ENCODE measurements around the gene ESM1.

ESM1 gene

DNA sequence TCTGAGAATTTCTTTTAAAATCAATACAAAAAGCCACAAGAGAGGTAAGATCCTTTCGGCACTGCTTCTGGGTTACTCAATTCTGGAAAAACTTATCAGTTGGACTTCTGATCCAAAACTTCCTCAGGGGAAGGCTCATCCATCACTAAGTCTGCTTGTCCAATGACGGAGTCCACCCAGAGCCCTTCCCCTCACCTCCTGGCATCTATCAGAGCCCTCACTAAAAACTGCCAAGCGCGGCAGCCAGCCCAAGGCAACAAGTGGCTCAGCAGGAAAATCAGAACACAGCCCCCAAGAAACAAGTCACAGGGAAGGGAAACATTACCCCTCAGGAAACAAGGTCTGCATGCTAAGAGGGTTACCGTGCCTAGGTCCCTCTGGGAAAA, 869 bp upstream of the ESM1 start:
- DNase-seq (ENCODE audit: low read depth in 2 of 2) = no peak

DNA sequence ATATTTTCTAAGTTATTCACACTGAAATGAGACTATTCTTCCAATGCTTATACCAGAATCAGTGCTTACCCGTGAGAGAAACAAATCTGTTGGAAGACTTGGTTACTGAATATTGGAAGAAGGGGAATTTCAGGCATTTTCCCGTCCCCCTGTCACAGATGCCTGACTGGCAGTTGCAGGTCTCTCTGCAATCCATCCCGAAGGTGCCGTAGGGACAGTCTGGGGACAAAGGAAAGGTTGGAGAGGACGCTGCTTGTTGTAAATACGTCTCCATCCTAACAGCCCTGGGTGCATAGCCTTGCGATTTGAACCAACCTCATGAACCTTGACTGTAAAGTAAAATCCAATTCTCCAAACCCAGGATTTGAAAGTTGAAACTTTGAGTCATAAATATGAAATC, 3.5 kb downstream of the ESM1 start:
- no peak for DNase-seq (ENCODE audit: low read depth in 2 of 2)

DNA sequence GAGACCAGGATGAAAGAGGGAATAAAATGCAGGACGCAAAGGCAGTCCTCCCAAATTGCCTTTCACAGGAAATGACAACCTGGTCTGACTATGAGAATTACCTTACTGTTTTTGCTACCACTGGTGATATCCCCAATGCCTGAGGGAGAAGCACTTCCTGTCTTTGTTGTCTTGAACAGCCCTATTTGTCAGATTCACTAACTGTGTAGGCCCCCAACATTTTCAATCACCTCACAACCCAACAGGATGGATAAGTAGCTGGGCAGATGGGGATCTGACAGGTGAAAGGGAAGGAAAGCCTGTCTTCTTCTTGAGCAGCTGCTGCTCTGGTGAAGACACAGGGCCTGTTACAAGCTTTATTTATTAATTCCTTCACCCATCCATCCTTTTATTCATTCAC, 9.7 kb downstream of the ESM1 start:
- no peak for DNase-seq (ENCODE audit: low read depth in 2 of 2)

DNA sequence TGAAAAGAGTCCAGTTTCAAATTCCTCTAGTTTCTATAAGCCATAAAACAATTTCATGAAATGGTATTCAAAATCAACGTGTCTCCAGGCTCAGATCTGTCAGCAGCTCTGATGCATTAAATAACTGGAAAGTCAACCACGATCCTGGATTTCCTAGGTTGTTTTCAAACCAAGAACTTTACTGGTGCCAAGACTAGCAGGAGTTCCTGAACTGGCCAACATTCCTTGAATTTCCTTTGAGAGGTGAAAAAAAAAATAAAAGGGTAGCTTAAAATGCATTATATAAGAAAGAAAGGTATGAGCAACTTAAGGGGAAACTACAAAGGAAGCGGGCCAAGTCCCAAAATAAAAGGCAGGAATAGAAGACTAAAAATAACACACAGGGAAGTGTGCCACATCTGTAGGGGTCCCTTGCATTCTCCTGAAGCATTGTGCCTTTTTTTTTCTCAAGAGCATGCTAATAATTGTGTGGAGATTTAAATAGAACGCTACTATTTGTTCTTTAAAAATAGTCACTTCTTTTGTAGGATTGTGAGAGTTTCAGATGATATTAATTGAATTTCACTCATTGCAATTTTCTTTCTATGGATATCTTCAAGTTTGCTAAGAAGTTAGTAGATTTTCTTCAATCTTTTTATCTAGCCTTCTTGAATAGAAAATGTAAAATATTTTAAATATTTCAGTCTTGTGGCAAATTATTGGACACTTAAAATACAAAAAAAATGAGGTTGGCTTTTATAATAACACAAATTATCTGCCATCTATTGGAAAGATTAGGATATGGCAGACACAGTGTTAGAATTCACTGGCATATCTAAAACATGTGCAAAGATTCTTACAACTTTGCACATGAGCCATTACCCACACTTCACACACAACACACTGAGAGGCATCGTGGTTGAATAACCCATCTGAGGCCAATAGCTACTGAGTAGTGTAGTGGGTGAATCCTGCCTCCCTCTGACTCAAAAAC, 15.3 kb downstream of the ESM1 start:
- DNase-seq (ENCODE audit: low read depth in 2 of 2) = no peak

DNA sequence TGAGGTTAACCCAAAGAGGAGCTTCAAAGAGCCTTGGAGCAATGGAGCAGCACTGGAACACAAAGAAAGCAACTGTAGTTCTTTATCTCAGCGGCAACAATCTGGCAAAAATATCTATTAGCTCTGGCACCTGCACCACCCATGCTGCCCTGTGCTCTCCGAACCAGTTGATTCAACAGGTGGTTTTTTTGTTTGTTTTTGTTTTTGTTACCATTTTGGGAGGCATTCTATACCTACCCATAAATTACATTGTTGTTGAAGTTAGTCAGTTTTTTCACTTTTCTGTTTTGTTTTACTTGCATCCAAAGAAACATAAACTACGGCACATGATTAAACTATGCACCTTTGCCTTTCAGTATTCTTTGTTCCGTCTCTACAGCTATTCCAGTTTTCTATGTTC, 16.2 kb downstream of the ESM1 start:
- DNase-seq (ENCODE audit: low read depth in 2 of 2) = no peak

DNA sequence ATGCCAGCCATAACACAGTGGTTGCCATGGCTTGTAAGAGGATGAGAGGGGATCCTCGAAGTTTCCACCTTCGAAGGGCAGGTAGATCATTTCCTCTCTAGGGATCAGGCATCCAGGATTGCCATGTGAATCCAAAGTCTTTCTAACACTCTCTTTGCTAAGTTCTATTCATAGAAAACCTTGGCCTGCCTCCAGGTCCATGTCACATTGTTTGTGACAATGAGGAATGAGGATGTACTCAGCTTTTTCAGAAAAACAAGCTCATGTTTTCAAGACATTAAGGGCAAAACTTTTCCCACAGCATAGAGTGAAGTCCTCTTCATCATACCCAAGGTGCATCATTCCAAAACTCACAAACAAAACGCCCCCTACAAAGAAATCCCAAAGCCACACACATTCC, 19.6 kb downstream of the ESM1 start:
- DNase-seq (ENCODE audit: low read depth in 2 of 2) = no peak

DNA sequence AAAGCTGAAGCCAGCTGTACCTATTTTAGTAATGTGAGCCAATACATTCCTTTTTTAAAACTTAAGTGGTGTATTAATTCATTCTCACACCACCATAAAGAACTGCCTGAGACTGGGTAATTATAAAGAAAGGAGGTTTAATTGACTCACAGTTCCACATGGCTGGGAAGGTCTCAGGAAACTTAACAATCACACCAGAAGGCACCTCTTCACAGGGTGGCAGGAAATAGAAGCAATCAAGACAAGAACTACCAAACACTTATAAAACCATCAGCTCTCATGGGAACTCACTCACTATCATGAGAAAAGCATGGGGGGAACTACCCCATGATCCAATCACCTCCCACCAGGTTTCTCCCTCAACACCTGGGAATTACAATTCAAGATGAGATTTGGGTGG, 21.0 kb downstream of the ESM1 start:
- DNase-seq (ENCODE audit: low read depth in 2 of 2) = no peak

DNA sequence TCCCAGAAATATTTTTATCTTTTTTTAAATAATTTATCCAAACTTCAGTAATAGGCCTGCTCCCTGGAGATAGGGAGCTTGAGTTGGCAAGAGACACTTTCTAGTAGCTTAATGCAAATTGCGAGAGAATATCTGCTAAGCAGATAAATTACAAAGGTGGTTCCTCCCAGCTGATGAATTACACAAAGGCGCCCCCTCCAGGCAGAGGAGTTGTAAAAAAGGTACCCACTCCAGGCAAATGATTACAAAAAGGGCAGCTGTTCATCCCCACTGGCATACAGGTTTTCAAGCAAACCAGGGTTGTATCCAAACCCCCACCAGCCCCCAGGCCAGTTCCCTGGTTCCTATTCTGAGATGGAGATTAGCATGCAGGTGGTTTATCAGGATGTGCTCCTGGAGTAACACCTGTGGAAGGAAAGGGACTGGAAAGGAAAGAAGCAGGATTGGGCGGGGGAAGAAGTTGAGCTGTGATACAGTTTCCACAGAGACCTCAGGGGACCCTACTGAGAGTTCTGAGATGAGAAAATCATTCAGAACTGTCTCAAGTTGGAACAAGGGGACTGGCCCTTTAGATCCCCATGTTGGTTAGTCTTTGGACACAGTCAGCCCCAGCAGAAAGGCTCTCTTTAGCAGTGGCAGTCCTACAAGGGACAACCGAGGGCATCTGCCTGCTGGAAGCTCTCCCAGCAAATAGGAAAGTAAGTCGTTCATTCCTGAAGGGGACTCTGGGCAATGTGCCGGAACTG, 25.5 kb downstream of the ESM1 start:
- DNase-seq (ENCODE audit: low read depth in 2 of 2) = no peak

DNA sequence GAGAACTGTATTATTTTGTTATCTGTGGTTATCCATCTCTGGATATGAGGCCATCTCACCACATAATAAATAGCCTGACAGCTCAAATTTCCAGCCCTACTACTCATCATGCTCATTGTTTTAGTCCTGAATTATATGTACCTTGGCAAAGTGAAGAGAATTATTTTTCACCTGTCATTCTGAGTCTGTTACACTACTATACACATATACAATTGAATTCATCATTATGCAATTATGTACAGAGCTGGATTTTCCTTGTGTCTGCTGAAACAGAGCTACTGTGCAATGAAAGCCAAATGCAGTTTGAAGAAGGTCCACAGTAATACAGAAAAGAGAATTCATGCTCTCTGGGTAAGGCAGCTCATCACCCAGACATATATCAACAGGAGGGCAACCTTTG, 28.5 kb downstream of the ESM1 start:
- no peak for DNase-seq (ENCODE audit: low read depth in 2 of 2)

DNA sequence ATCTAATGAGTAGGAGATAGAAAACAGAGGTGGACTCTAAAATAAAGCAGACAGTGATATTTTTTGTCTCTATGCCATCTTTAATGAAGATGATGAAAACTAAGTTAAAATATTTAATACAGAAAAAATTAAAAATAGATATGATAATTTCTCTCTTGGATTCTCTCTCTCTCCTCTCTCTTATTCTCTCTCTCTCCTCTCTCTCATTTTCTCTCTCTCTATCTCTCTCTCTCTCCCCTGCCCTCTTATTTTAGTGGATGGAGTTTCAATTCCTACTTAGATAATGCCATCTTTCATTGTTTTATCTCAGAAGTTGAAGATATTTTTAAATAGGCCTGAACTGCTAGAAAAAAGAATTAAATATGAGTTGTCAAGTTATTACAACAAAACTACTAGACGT, 38.2 kb downstream of the ESM1 start:
- no peak for DNase-seq (ENCODE audit: low read depth in 2 of 2)

DNA sequence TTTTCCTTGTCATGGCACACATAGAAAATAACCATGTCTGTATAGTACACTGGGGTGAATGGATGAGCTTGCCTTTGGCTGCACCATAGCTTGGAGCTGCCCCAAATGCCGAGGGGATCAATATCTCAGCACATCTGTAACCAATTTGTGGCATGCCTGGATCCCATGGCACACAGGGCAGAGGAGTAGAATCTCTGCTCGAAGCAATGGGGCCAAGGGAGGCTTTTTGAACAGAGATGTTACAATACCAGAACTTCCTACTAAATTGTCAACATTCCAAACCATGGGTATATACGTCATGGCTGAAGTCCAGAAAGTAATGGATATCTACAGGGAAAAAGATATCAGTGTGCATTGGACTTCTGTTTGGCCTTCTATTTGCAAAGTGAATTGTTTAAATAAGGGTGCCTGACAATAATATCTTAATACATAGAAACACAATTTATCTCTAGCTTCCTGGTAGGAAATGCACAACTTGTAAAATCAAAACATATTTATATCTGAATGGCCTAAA, 39.0 kb downstream of the ESM1 start:
- DNase-seq (ENCODE audit: low read depth in 2 of 2) = no peak

DNA sequence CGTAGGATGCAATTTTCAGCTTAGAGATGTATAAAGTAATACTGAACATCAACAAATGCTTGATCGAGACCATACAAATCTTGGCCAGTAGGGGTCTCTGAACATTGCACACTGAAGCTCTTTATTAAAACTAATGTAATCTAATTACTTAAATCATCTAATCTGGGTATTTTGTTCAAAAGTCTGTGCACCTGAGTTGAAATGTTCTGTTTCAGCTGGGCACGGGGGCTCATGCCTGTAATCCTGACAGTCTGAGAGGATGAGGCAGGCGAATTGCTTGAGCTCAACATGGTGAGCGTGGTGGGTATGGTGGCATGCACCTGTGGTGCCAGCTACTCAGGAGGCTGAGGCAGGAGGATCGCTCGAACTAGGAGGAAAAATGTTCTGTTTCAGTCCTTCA, 41.0 kb downstream of the ESM1 start:
- DNase-seq (ENCODE audit: low read depth in 2 of 2) = peak in 1 of 2 experiments; percentile 1

DNA sequence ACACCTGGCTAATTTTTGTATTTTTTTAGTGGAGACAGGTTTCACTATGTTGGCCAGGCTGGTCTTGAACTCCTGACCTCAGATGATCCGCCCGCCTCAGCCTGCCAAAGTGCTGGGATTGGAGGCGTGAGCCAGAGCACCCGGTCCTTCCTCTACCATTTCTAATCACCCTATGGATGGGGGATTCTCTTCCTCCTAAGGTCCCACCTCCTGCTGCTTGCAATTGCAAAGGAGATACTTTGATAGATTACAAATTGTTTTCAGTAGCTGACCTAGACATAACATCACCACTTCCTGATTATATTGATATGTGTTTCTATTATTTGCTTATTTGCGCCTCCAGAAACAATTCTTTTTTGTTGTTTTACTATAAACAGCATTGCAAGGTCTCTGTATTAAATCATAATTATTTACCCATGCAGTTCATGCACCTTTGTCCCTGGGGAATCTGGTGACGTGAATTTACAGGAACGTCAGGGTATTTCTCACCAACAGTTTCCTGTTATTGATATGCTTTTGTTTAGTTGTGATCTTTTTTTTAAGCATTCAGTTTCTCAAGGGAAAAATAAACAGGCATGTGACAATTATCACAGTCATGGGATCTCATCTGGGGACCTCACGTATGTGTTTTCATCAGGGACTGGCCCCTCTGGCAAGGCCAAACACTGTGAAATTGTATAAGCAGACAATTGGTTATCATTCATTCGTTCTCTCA, 43.2 kb downstream of the ESM1 start:
- no peak for DNase-seq (ENCODE audit: low read depth in 2 of 2)

DNA sequence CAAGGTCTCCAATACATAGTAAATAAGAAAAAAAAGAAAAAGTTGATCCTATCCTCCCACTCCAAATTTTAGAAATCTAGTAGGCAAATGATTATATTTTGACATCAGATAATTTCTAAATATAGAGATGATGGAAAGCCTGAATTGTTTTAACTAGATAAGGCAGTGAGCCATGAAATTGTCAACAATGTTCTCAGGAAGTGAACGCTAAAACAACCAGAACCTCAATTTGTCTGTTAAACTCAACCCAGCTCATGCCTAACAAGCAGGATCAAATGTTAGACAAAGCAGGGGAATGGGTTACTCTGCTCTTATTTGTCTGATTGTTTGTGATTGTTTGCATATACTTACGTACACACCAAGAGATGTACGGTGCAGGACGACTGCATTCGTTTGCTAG, 49.2 kb downstream of the ESM1 start:
- DNase-seq (ENCODE audit: low read depth in 2 of 2) = no peak

DNA sequence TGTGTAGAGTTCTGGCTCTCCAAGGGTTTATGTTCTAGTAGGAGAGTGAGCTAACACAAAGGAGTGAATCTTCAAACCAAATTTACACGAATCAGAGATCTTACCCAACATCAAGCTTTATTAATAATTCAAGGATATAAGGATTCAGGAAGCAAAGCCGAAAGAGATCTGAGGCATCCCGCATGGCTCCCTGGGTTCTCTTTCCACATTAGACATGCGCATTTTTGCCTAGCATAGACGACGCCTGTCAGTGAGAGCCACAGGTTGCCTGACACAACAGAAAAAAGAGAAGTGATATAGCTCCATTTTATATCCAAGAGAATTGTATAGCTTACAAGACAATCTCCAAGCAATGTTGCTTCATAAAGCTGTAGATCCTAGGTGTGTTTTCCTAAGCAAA, 52.6 kb downstream of the ESM1 start:
- no peak for DNase-seq (ENCODE audit: low read depth in 2 of 2)

DNA sequence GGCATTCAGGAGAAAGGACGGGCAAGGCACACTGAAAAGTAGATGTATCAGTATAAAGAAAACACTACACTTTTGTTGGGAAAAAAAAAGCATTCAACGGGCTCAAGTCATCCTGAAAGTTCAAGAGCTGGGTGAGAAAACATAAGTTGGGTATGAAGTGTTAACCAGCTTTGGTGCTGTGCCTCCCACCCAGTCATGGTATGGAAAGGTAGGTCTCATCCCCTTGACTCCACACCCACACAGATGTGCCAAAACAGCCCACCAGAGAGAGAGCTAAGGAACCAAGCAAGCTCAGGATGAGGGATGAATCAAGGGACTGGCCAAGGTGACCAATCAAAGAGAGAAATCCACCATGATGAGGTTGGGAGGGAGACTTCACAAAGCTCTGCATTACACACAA, 54.7 kb downstream of the ESM1 start:
- DNase-seq (ENCODE audit: low read depth in 2 of 2) = no peak
